Stimulated activated CD4-positive, alpha-beta T cell treated with anti-CD3 and anti-CD28 coated beads, Interleukin-2, amount 100 ng/mL, for 4 hours (primary cell): ENCODE data around the gene GRPEL2.

Experiments used
- DNase-seq: peaks from one replicate; pipeline ENCODE4 v3.0.0-alpha.2; 2020; ENCODE audit warnings: low read depth

GRPEL2 gene

GRCh38 chr5:149357370-149358293 is 12.3 kb downstream of the GRPEL2 start, which contains the start of gene PCYOX1L:
Gene PCYOX1L (plus strand): TSS chr5:149358046. CDS start chr5:149358069, 23 bp downstream.
- peak; percentile 96 for DNase-seq

GRCh38 chr5:149358294-149358651 is 13.0 kb downstream of the GRPEL2 start:
- DNase-seq = no peak

- no peak for DNase-seq
Measured at GRCh38 chr5:149358868-149359495, 13.7 kb downstream of the GRPEL2 start.

GRCh38 chr5:149360272-149360671 is 15.0 kb downstream of the GRPEL2 start:
- no peak for DNase-seq

- no peak for DNase-seq
Measured at GRCh38 chr5:149362541-149362940, 17.2 kb downstream of the GRPEL2 start.

GRCh38 chr5:149363358-149363757 is 18.1 kb downstream of the GRPEL2 start:
- no peak for DNase-seq

- DNase-seq = no peak
Measured at GRCh38 chr5:149363936-149364335, 18.6 kb downstream of the GRPEL2 start.

- DNase-seq = no peak
Measured at GRCh38 chr5:149364719-149365118, 19.4 kb downstream of the GRPEL2 start.

- DNase-seq = no peak
Measured at GRCh38 chr5:149365418-149365817, 20.1 kb downstream of the GRPEL2 start.

GRCh38 chr5:149366169-149366729 is 20.9 kb downstream of the GRPEL2 start:
- DNase-seq = no peak

- peak; percentile 22 for DNase-seq
Measured at GRCh38 chr5:149367249-149367971, 22.1 kb downstream of the GRPEL2 start.

GRCh38 chr5:149367972-149368645 is 22.8 kb downstream of the GRPEL2 start:
- no peak for DNase-seq

- no peak for DNase-seq
Measured at GRCh38 chr5:149370878-149371277, 25.6 kb downstream of the GRPEL2 start.

- DNase-seq = peak; percentile 61
Measured at GRCh38 chr5:149371296-149371962, 26.1 kb downstream of the GRPEL2 start.

GRCh38 chr5:149372076-149372795 is 26.9 kb downstream of the GRPEL2 start:
- DNase-seq = no peak

- no peak for DNase-seq
Measured at GRCh38 chr5:149372932-149373331, 27.6 kb downstream of the GRPEL2 start.

GRCh38 chr5:149374303-149374702 is 29.0 kb downstream of the GRPEL2 start:
- no peak for DNase-seq

- DNase-seq = no peak
Measured at GRCh38 chr5:149374801-149375200, 29.5 kb downstream of the GRPEL2 start.

GRCh38 chr5:149375434-149375833 is 30.1 kb downstream of the GRPEL2 start:
- DNase-seq = no peak

- no peak for DNase-seq
Measured at GRCh38 chr5:149376104-149376503, 30.8 kb downstream of the GRPEL2 start.
